Urinary bladder (tissue), 4 donors: ENCODE measurements around the gene PRAMEF1. TPM values are rescaled to one million over a fixed set of nuclear protein-coding genes. Genes with fewer than 3 reads are reported as not detected.
"Not testable (repeated sequence)": the region's sequence is repeated elsewhere in the genome, so short reads cannot be mapped to it uniquely, and the experiment has no call there.

Experiments used
- DNase-seq: peaks from one replicate; pipeline ENCODE4 v3.0.0-alpha.2; 2015; ENCODE audit errors: extremely low spot score
- H3K27ac ChIP-seq: one replicate; pipeline ENCODE4 v1.5.1; 2013; ENCODE audit warnings: low read depth, mild to moderate bottlenecking, moderate library complexity
- H3K36me3 ChIP-seq: one replicate; pipeline ENCODE4 v1.6.1; 2013; ENCODE audit warnings: mild to moderate bottlenecking, moderate library complexity; ENCODE audit not compliant: insufficient read depth
- H3K4me1 ChIP-seq: one replicate; pipeline ENCODE4 v1.6.1; 2013; ENCODE audit warnings: mild to moderate bottlenecking, moderate library complexity; ENCODE audit not compliant: insufficient read depth
- H3K4me3 ChIP-seq: one replicate; pipeline ENCODE4 v1.5.1; 2013; ENCODE audit warnings: low read depth, low read length
- WGBS: extraction: QIAGEN DNeasy Blood & Tissue Kit; methylation state at CpG from one replicate; pipeline ENCODE4 v1.1.7; 2013; 5-methylcytosine and 5-hydroxymethylcytosine counted together
- polyA plus RNA-seq: library from polyadenylated mRNA; stranded (reverse); fragments of 200-250 nt; gene quantifications from one replicate; pipeline ENCODE4 v1.2.3, GENCODE V29; 2013
- total RNA-seq: library from RNA; depleted of rRNA; stranded (reverse); fragments of >200 nt; gene quantifications from one replicate; pipeline ENCODE4 v1.2.3, GENCODE V29; 2014
- donor health status: healthy with polysubstance abuse.
- donor health status: healthy.

PRAMEF1 gene
- total and polyA plus RNA-seq, 2 donors = not detected

GRCh38 chr1:12784729-12785128 lies 6.5 kb upstream of the PRAMEF1 start:
- not testable (repeated sequence) for H3K27ac ChIP-seq, H3K4me1 ChIP-seq, DNase-seq, H3K4me3 ChIP-seq, H3K36me3 ChIP-seq
- 80% methylated on average over 8 of the region's 8 CpGs for WGBS

- no peak overlapping the region for H3K4me3 ChIP-seq
- H3K36me3 ChIP-seq = no peaks in the 10 kb centered on the region
- WGBS = 60% methylated on average over 4 of the region's 4 CpGs
- no peak for DNase-seq
- no peaks in the 10 kb centered on the region for H3K4me1 ChIP-seq
- H3K27ac ChIP-seq = no peak overlapping the region
Measured at GRCh38 chr1:12798911-12799310, 7.7 kb downstream of the PRAMEF1 start.

- Histone ChIP-seq H3K4me3 (no peak overlapping the region), H3K36me3 (no peaks in the 10 kb centered on the region), H3K27ac (no peak overlapping the region), H3K4me1 (no peaks in the 10 kb centered on the region)
- 66% methylated on average over 2 of the region's 2 CpGs for WGBS
- DNase-seq = no peak
Measured at GRCh38 chr1:12799730-12800129, 8.5 kb downstream of the PRAMEF1 start.

GRCh38 chr1:12809933-12810332 lies 18.7 kb downstream of the PRAMEF1 start:
- no peak overlapping the region for H3K4me3 ChIP-seq
- no peak for DNase-seq
- H3K27ac ChIP-seq = no peak overlapping the region
- H3K36me3 ChIP-seq = no peaks in the 10 kb centered on the region
- H3K4me1 ChIP-seq = no peaks in the 10 kb centered on the region
- 80% methylated on average over 1 of the region's 1 CpG for WGBS

GRCh38 chr1:12810691-12811408 lies 19.7 kb downstream of the PRAMEF1 start:
- DNase-seq = no peak
- H3K27ac ChIP-seq = no peak overlapping the region
- no peaks in the 10 kb centered on the region for H3K36me3 ChIP-seq
- WGBS = 69% methylated on average over 5 of the region's 5 CpGs
- H3K4me1 ChIP-seq = no peaks in the 10 kb centered on the region
- H3K4me3 ChIP-seq = no peak overlapping the region

GRCh38 chr1:12811409-12811784 lies 20.2 kb downstream of the PRAMEF1 start:
- no peak for DNase-seq
- Histone ChIP-seq H3K4me1 (no peaks in the 10 kb centered on the region), H3K36me3 (no peaks in the 10 kb centered on the region), H3K27ac (no peak overlapping the region), H3K4me3 (no peak overlapping the region)
- 52% methylated on average over 2 of the region's 2 CpGs for WGBS

- DNase-seq, H3K4me3 ChIP-seq, H3K27ac ChIP-seq, H3K36me3 ChIP-seq, H3K4me1 ChIP-seq: not testable (repeated sequence)
- 70% methylated on average over 6 of the region's 6 CpGs for WGBS
Measured at GRCh38 chr1:12819061-12819460, 27.9 kb downstream of the PRAMEF1 start.

GRCh38 chr1:12831310-12831709 lies 40.1 kb downstream of the PRAMEF1 start, which contains the start of gene PRAMEF11:
Gene PRAMEF11 (minus strand): TSS chr1:12831410. CDS start chr1:12828789, 2,621 bp downstream.
- not testable (repeated sequence) for H3K36me3 ChIP-seq, DNase-seq, H3K4me3 ChIP-seq, H3K27ac ChIP-seq, H3K4me1 ChIP-seq
- 54% methylated on average over 3 of the region's 3 CpGs for WGBS

GRCh38 chr1:12833251-12833650 lies 42.1 kb downstream of the PRAMEF1 start:
- 54% methylated on average over 2 of the region's 2 CpGs for WGBS
- H3K36me3 ChIP-seq, H3K4me3 ChIP-seq, H3K27ac ChIP-seq, DNase-seq, H3K4me1 ChIP-seq: not testable (repeated sequence)

Other genes with a start within 250 kb of the PRAMEF1 start
- gene DHRS3, start 173.2 kb upstream of the PRAMEF1 start, total RNA-seq = 83.2 TPM
- 62.1 TPM for gene DHRS3, start 173.2 kb upstream of the PRAMEF1 start, polyA plus RNA-seq
- gene AADACL4, start 147.3 kb upstream of the PRAMEF1 start, total RNA-seq = 0.37 TPM
- not detected for gene AADACL4, start 147.3 kb upstream of the PRAMEF1 start, polyA plus RNA-seq
- gene AADACL3, start 75.3 kb upstream of the PRAMEF1 start, total RNA-seq = not detected
- not detected for gene AADACL3, start 75.3 kb upstream of the PRAMEF1 start, polyA plus RNA-seq
- gene CFAP107, start 45.2 kb upstream of the PRAMEF1 start, total RNA-seq = not detected
- gene CFAP107, start 45.2 kb upstream of the PRAMEF1 start, polyA plus RNA-seq = not detected
- gene PRAMEF12, start 17.7 kb upstream of the PRAMEF1 start, total RNA-seq = not detected
- not detected for gene PRAMEF12, start 17.7 kb upstream of the PRAMEF1 start, polyA plus RNA-seq
- gene PRAMEF11, start 40.0 kb downstream of the PRAMEF1 start, total RNA-seq = not detected
- gene PRAMEF11, start 40.0 kb downstream of the PRAMEF1 start, polyA plus RNA-seq = not detected
- gene HNRNPCL1, start 57.3 kb downstream of the PRAMEF1 start, total RNA-seq = not detected
- gene HNRNPCL1, start 57.3 kb downstream of the PRAMEF1 start, polyA plus RNA-seq = not detected
- gene PRAMEF2, start 65.7 kb downstream of the PRAMEF1 start, total RNA-seq = not detected
- gene PRAMEF2, start 65.7 kb downstream of the PRAMEF1 start, polyA plus RNA-seq = not detected
- not detected for gene PRAMEF4, start 94.8 kb downstream of the PRAMEF1 start, total RNA-seq
- not detected for gene PRAMEF4, start 94.8 kb downstream of the PRAMEF1 start, polyA plus RNA-seq
- not detected for gene PRAMEF10, start 106.9 kb downstream of the PRAMEF1 start, total RNA-seq
- gene PRAMEF10, start 106.9 kb downstream of the PRAMEF1 start, polyA plus RNA-seq = not detected
- gene PRAMEF7, start 125.2 kb downstream of the PRAMEF1 start, total RNA-seq = not detected
- gene PRAMEF7, start 125.2 kb downstream of the PRAMEF1 start, polyA plus RNA-seq = not detected
- gene PRAMEF6, start 156.2 kb downstream of the PRAMEF1 start, total RNA-seq = not detected
- not detected for gene PRAMEF6, start 156.2 kb downstream of the PRAMEF1 start, polyA plus RNA-seq